ENCODE measurements around the gene PSAPL1. TPM values are rescaled to one million over a fixed set of nuclear protein-coding genes. Genes with fewer than 3 reads are reported as not detected.

PSAPL1 gene
- polyA plus RNA-seq, 2 donors, result 0.04 to 0.39 TPM

DNA sequence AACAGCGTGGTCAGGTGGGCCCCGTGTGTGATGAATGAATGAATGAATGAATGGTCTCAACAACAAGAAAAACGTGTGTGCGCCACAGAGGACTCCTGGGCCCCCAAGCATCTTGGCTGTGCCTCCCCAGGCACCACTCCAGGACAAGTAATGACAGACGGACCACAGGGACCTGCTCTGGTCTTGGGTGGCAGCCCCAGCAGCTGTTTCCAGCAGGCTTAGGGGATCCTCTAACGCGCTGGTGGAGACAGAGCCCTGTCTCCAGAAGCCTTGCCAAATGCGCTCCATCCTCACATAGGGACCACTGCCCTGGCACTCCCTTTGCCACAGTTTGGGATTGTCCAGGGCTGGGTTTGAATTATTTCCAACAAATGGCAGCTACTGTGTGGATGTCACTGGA lies 39.1 kb downstream of the PSAPL1 start:
- Histone ChIP-seq H3K27ac (ENCODE audit: low read depth in 2 of 2, low read length in 1 of 2) (no peak overlapping the region), H3K4me1 (ENCODE audit: control insufficient read depth in 2 of 2, insufficient read depth in 2 of 2, low read length in 1 of 2) (peaks cover 4 to 13% of the 10 kb centered on the region in 2 donors), H3K4me3 (ENCODE audit: low read depth in 1 of 2, low read length in 2 of 2) (no peak overlapping the region), H3K36me3 (ENCODE audit: control insufficient read depth in 2 of 2, insufficient read depth in 2 of 2, low read length in 1 of 2) (no peaks in the 10 kb centered on the region), H3K27me3 (ENCODE audit: control insufficient read depth in 1 of 2, insufficient read depth in 2 of 2, low read length in 2 of 2) (no peaks in the 10 kb centered on the region), H3K9me3 (ENCODE audit: control insufficient read depth in 2 of 2, insufficient read depth in 1 of 2, low read depth in 1 of 2, low read length in 1 of 2) (no peaks in the 10 kb centered on the region)
- 77 to 79% methylated on average over 8 of the region's 8 CpGs for WGBS, 2 donors

DNA sequence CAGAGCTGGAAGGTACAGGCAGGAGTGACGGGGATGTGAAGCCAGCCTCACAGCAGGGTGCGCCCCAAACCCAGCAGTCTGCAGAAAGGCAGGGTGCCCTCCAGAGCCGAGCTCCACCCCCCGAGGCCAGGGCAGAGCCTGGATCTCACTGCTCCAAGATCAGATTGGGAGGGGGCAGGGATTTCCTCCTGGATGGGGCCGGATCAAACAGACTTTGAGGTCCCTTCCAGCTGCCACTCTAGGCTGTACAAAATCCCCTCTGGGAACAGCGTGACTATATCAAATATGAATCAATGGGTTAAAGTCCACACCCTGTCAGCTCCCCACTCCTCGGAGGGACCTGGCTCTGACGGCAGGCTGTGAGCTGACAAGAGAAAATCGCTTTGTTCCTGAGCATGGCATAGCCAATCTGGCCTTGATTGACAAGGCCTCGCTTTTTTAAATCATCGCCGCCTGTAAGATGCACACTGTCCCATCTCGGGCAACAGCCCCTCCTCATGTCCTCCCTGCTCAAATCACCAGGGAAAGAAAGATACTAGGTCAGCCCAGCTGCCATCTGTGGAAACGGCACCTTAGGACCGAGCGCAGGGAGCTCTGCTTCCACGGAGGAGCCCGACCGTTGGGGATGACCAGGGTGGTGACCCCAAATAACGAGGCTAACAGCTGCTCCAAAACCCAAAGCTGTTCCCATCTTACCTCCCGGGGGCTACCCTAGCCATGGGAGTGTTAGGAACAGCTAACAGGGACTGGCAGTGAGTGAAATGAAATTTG lies 39.9 kb downstream of the PSAPL1 start:
- H3K4me3 ChIP-seq (ENCODE audit: low read depth in 1 of 2, low read length in 2 of 2), result no peak overlapping the region
- H3K36me3 ChIP-seq (ENCODE audit: control insufficient read depth in 2 of 2, insufficient read depth in 2 of 2, low read length in 1 of 2), result no peaks in the 10 kb centered on the region
- H3K4me1 ChIP-seq (ENCODE audit: control insufficient read depth in 2 of 2, insufficient read depth in 2 of 2, low read length in 1 of 2), result peaks cover 4 to 13% of the 10 kb centered on the region in 2 donors
- no peaks in the 10 kb centered on the region for H3K9me3 ChIP-seq (ENCODE audit: control insufficient read depth in 2 of 2, insufficient read depth in 1 of 2, low read depth in 1 of 2, low read length in 1 of 2)
- no peak overlapping the region for H3K27ac ChIP-seq (ENCODE audit: low read depth in 2 of 2, low read length in 1 of 2)
- no peaks in the 10 kb centered on the region for H3K27me3 ChIP-seq (ENCODE audit: control insufficient read depth in 1 of 2, insufficient read depth in 2 of 2, low read length in 2 of 2)
- WGBS, 2 donors, result 56 to 58% methylated on average over 21 of the region's 21 CpGs

DNA sequence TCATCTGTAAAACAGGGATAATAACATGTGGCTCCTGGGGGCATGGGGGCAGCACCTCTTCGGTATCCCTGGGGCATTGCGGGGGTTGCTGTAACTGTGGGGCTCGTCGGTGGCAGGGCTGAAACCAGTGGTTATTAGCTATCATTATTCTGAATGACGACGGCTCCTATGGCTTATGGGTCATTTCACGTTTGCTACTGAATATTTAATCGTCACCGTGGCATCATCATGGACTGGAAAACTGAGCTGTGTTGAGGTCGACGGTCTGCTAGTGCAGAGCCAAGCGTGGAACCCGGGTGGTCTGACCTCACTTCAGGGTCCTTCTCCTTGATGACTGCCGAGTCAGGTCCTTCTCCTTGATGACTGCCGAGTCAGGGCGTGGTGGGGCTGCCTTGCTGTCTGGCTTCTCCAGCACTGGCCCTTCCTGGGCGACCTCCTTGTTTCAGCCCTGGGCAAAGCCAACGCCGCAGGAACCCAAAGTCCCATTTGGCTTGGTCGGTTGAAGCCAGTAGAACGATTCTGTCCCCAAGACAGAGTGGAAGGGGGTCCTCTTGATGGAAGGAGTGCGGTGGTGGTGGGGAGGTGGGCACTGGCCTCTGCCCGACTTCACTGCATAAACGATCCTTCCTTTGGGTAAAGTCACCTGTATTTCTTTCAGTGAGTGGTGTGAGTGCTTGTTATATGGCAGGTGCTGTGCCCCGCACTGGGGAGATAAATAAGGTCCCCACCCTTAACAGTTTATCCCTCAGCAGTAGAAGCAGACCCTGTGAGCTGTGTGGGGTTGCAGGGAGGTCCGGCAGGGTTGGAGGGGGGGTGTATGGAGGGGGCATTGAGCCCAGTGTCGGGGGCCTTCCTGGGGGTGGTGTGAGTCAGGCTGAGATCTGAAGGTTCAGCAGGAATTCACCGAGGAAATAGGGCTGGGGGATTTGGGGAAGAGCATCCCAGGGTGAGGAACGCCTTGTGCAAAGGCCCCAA lies 40.8 kb downstream of the PSAPL1 start:
- H3K4me1 ChIP-seq (ENCODE audit: control insufficient read depth in 2 of 2, insufficient read depth in 2 of 2, low read length in 1 of 2), result peaks cover 4 to 13% of the 10 kb centered on the region in 2 donors
- H3K4me3 ChIP-seq (ENCODE audit: low read depth in 1 of 2, low read length in 2 of 2), result no peak overlapping the region
- H3K27ac ChIP-seq (ENCODE audit: low read depth in 2 of 2, low read length in 1 of 2), result no peak overlapping the region
- WGBS, 2 donors, result 81 to 84% methylated on average over 29 of the region's 29 CpGs
- no peaks in the 10 kb centered on the region for H3K9me3 ChIP-seq (ENCODE audit: control insufficient read depth in 2 of 2, insufficient read depth in 1 of 2, low read depth in 1 of 2, low read length in 1 of 2)
- no peaks in the 10 kb centered on the region for H3K27me3 ChIP-seq (ENCODE audit: control insufficient read depth in 1 of 2, insufficient read depth in 2 of 2, low read length in 2 of 2)
- H3K36me3 ChIP-seq (ENCODE audit: control insufficient read depth in 2 of 2, insufficient read depth in 2 of 2, low read length in 1 of 2), result no peaks in the 10 kb centered on the region

DNA sequence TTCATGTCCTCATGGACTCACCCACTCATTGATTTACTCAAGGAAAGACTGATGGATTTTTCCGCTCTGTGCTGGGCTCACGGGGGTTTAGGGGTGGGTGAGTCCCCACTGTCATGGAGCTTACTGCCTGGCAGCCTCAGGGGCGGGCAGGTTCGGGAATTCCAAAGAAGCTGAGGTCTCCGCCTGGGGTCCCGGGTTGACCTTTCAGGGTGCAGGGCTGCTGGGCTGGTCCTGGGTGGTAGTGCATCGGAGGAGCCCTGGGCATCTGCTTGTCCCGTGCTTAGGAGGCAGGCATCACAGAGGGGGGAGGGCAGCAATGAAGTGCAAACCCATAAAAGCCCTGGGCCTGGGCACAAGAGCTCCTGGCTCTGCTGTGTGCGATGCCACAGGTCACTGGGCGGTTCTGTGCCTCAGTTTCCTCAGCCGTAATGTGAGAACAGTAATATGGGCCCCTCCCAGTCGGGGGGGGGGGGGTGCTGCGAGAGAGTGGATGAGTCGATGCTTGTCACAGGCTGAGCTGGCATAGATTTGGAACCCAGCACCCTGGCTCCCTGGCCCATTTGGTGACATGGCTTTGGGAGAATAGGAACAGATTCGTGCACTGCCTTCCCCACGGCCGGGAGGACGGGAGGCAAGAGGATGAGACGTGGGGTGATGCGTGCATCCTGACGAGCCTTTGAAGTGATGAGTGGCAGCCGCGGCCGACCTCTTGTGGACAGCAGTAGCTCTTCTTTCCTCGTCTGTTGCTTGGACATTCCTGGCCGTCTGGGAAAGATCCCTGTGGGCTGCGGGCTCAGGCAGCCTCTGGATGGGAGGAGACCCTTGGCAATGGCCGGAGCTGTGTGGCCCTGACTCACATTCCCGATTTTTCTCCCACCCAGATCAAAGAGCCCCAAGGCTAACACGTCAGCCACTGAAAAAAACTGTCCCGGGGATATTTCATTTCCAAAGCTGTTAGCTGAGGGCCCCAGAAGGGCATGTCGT lies 42.0 kb downstream of the PSAPL1 start:
- Histone ChIP-seq H3K27ac (ENCODE audit: low read depth in 2 of 2, low read length in 1 of 2) (no peak overlapping the region), H3K27me3 (ENCODE audit: control insufficient read depth in 1 of 2, insufficient read depth in 2 of 2, low read length in 2 of 2) (no peaks in the 10 kb centered on the region), H3K4me3 (ENCODE audit: low read depth in 1 of 2, low read length in 2 of 2) (no peak overlapping the region), H3K9me3 (ENCODE audit: control insufficient read depth in 2 of 2, insufficient read depth in 1 of 2, low read depth in 1 of 2, low read length in 1 of 2) (no peaks in the 10 kb centered on the region), H3K4me1 (ENCODE audit: control insufficient read depth in 2 of 2, insufficient read depth in 2 of 2, low read length in 1 of 2) (peaks cover 3 to 10% of the 10 kb centered on the region in 2 donors), H3K36me3 (ENCODE audit: control insufficient read depth in 2 of 2, insufficient read depth in 2 of 2, low read length in 1 of 2) (no peaks in the 10 kb centered on the region)
- WGBS, 2 donors, result 68 to 71% methylated on average over 31 to 32 of the region's 32 CpGs

DNA sequence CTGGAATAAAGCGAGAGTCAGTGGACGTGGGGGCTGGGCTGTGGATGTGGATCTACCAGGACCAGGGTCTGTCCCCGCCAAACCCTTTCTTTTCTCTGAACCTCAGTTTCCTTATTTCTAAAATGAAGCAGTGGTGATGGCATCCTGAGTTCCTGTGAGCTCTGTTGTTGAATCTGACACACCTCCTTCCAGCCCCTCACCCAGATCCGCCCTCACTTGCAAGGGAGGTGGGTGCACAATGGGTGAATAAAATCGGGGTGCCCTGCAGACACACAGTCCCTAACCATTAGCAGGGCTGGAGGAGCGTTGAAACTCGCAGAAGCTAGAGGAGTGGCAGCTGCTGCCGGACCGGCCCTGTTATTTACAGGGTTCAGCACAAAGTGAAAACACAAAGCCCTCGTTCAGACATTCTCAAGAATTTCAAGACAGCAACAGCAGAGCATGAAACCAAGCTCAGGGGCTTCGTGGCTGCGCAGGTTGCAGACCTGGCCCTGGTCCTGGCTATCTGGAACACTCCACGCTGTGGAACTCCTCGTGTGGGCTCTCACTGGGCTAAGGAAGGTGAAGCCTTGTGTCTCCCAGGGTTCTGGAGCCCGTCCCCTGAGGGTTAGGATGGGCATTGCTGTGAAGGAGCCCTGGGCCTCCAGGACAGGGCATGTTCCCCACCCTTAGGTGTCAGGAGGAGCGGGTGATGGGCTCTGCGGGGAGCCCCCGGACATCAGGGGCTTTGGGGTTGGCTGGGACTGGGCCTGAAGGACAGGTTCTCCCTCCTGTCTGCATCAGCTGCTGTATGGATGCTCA lies 42.9 kb downstream of the PSAPL1 start:
- H3K4me3 ChIP-seq (ENCODE audit: low read depth in 1 of 2, low read length in 2 of 2), result no peak overlapping the region
- no peaks in the 10 kb centered on the region for H3K9me3 ChIP-seq (ENCODE audit: control insufficient read depth in 2 of 2, insufficient read depth in 1 of 2, low read depth in 1 of 2, low read length in 1 of 2)
- H3K4me1 ChIP-seq (ENCODE audit: control insufficient read depth in 2 of 2, insufficient read depth in 2 of 2, low read length in 1 of 2), result peaks cover 0 to 4% of the 10 kb centered on the region in 2 donors
- no peaks in the 10 kb centered on the region for H3K27me3 ChIP-seq (ENCODE audit: control insufficient read depth in 1 of 2, insufficient read depth in 2 of 2, low read length in 2 of 2)
- no peaks in the 10 kb centered on the region for H3K36me3 ChIP-seq (ENCODE audit: control insufficient read depth in 2 of 2, insufficient read depth in 2 of 2, low read length in 1 of 2)
- H3K27ac ChIP-seq (ENCODE audit: low read depth in 2 of 2, low read length in 1 of 2), result no peak overlapping the region
- 72 to 79% methylated on average over 18 of the region's 18 CpGs for WGBS, 2 donors

DNA sequence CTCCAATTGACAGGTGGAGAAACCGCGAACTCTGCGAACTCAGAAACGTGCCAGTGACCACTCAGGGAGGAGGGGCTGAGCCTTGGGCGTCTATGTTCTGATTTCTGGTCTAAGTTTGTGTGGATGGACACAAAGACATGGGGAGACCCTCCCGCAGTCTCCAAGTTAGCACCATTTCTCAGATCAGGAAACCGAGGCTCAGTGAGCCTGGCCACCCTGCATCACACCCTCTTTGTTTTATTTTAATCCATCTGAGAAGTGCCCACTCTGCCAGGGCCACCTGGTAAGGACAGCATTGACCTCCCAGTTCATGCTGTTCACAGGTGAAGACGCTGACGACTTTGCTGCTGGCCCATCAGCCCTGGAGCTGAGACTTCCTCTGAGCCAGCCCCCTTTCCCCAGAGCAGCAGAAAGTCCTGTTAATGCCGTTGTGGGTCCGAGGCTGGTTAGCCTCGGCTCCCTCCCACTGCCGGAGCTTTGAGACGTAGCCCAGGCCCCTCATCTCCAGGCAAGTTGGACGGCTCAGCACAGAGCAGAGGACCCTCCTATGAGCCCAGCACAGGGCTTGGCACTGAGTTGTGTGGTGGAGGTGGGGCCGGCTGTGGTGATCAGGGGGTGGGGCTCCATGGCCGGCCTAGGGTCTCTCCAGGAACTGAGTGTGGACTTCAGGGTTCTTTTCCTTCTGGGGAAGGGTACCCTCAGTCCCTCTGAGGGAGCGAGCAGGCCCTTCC lies 43.7 kb downstream of the PSAPL1 start:
- 82 to 84% methylated on average over 18 of the region's 18 CpGs for WGBS, 2 donors
- no peak overlapping the region for H3K27ac ChIP-seq (ENCODE audit: low read depth in 2 of 2, low read length in 1 of 2)

DNA sequence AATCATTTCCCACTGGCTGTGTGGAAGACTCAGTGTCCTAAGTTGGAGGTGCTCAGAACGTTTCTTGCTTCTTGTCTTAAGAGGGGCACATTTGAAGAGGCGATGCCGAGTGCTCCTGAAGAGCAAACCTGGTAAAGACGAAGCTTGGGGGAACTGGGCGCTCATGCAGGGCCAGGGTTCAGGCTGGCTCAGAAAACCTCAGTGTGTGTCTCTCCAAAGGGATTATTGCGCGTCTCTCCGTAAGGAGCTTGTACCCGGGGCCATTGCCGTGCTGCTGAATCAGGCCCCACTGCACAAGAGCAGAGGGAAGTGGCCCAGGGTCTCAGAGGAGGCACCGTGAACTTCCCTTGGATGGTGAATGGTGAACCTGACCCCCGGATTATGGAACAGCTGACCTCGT lies 44.4 kb downstream of the PSAPL1 start:
- H3K4me1 ChIP-seq (ENCODE audit: control insufficient read depth in 2 of 2, insufficient read depth in 2 of 2, low read length in 1 of 2), result peaks cover 0 to 4% of the 10 kb centered on the region in 2 donors
- H3K4me3 ChIP-seq (ENCODE audit: low read depth in 1 of 2, low read length in 2 of 2), result no peak overlapping the region
- no peaks in the 10 kb centered on the region for H3K9me3 ChIP-seq (ENCODE audit: control insufficient read depth in 2 of 2, insufficient read depth in 1 of 2, low read depth in 1 of 2, low read length in 1 of 2)

More for the DNA sequence above, 43.7 kb downstream of the PSAPL1 start:
- Histone ChIP-seq H3K27me3 (ENCODE audit: control insufficient read depth in 1 of 2, insufficient read depth in 2 of 2, low read length in 2 of 2) (no peaks in the 10 kb centered on the region), H3K36me3 (ENCODE audit: control insufficient read depth in 2 of 2, insufficient read depth in 2 of 2, low read length in 1 of 2) (no peaks in the 10 kb centered on the region), H3K4me3 (ENCODE audit: low read depth in 1 of 2, low read length in 2 of 2) (no peak overlapping the region), H3K9me3 (ENCODE audit: control insufficient read depth in 2 of 2, insufficient read depth in 1 of 2, low read depth in 1 of 2, low read length in 1 of 2) (no peaks in the 10 kb centered on the region), H3K4me1 (ENCODE audit: control insufficient read depth in 2 of 2, insufficient read depth in 2 of 2, low read length in 1 of 2) (peaks cover 0 to 4% of the 10 kb centered on the region in 2 donors)

DNA sequence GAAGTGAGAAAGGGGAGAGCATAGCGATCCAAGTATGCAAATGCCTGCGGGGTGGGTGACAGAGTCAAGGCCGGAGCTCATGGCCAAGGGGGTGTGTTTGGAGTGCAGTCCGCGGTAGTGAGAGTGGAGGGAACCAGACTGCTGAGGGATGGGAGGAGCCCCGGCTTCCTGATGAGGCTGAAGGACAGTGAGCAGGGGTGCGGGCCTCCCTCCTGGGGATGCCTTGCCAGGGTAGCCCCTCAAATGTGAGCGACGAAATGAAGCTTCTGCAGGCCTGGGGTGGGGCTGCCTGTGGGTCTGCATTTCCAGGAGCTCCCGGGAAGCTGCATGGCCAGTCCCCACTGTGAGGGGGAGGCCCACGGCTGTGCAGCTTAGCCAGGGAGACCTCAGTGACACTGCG lies 45.0 kb downstream of the PSAPL1 start:
- peaks cover 0 to under 1% of the 10 kb centered on the region in 2 donors for H3K4me1 ChIP-seq (ENCODE audit: control insufficient read depth in 2 of 2, insufficient read depth in 2 of 2, low read length in 1 of 2)
- no peaks in the 10 kb centered on the region for H3K9me3 ChIP-seq (ENCODE audit: control insufficient read depth in 2 of 2, insufficient read depth in 1 of 2, low read depth in 1 of 2, low read length in 1 of 2)
- no peaks in the 10 kb centered on the region for H3K27me3 ChIP-seq (ENCODE audit: control insufficient read depth in 1 of 2, insufficient read depth in 2 of 2, low read length in 2 of 2)
- H3K4me3 ChIP-seq (ENCODE audit: low read depth in 1 of 2, low read length in 2 of 2), result no peak overlapping the region
- H3K36me3 ChIP-seq (ENCODE audit: control insufficient read depth in 2 of 2, insufficient read depth in 2 of 2, low read length in 1 of 2), result no peaks in the 10 kb centered on the region
- no peak overlapping the region for H3K27ac ChIP-seq (ENCODE audit: low read depth in 2 of 2, low read length in 1 of 2)
- 45 to 64% methylated on average over 12 of the region's 12 CpGs for WGBS, 2 donors

More for the DNA sequence above, 44.4 kb downstream of the PSAPL1 start:
- Histone ChIP-seq H3K27ac (ENCODE audit: low read depth in 2 of 2, low read length in 1 of 2) (no peak overlapping the region), H3K27me3 (ENCODE audit: control insufficient read depth in 1 of 2, insufficient read depth in 2 of 2, low read length in 2 of 2) (no peaks in the 10 kb centered on the region), H3K36me3 (ENCODE audit: control insufficient read depth in 2 of 2, insufficient read depth in 2 of 2, low read length in 1 of 2) (no peaks in the 10 kb centered on the region)
- WGBS, 2 donors, result 84 to 88% methylated on average over 13 of the region's 13 CpGs
